ENCODE measurements around the gene EIPR1.

The EIPR1 gene

DNA sequence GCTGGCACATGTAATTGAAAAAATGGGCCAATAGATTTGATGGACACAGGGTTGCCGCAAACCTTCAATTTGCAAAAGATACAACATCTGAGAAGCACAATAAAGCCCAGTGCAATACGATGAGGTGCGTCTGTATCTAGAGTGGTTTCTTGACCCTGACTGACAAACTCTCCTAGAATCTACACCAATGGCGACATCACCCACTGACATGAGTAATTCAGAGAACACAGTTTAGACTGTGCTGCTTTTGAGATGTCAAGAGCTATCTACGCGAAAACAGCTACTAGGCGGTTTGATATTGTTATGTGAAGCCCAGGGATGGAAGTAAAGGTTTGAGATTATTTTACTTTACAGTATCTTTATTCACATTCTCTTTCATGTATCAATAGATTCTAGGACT lies 104.9 kb downstream of the EIPR1 start:
- TF ChIP-seq, protein P1, sequence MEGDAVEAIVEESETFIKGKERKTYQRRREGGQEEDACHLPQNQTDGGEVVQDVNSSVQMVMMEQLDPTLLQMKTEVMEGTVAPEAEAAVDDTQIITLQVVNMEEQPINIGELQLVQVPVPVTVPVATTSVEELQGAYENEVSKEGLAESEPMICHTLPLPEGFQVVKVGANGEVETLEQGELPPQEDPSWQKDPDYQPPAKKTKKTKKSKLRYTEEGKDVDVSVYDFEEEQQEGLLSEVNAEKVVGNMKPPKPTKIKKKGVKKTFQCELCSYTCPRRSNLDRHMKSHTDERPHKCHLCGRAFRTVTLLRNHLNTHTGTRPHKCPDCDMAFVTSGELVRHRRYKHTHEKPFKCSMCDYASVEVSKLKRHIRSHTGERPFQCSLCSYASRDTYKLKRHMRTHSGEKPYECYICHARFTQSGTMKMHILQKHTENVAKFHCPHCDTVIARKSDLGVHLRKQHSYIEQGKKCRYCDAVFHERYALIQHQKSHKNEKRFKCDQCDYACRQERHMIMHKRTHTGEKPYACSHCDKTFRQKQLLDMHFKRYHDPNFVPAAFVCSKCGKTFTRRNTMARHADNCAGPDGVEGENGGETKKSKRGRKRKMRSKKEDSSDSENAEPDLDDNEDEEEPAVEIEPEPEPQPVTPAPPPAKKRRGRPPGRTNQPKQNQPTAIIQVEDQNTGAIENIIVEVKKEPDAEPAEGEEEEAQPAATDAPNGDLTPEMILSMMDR (IDR thresholded peaks at IDR 0.05; ENCODE audit: insufficient read depth, low read length, poor library complexity, severe bottlenecking): no peak
- no peak for TF ChIP-seq EZH2phosphoT487 (conservative IDR thresholded peaks at IDR 0.05; ENCODE audit: low read length)
- H3F3A ChIP-seq (ENCODE audit: insufficient read depth): no peaks in the 10 kb centered on the region
- no peaks in the 10 kb centered on the region for H3K27me3 ChIP-seq (ENCODE audit: low read length)
- H4K20me1 ChIP-seq (ENCODE audit: low read depth, low read length): no peaks in the 10 kb centered on the region
- H2AFZ ChIP-seq (ENCODE audit: low read depth, low read length, severe bottlenecking): no peak overlapping the region
- H3K27ac ChIP-seq (ENCODE audit: low read depth, low read length): no peak overlapping the region
- H3K9ac ChIP-seq (ENCODE audit: low read length): no peak overlapping the region
- no peak overlapping the region for H3K4me3 ChIP-seq (ENCODE audit: insufficient read depth, low read length, poor library complexity, severe bottlenecking)
- no peaks in the 10 kb centered on the region for H3K9me3 ChIP-seq (ENCODE audit: insufficient read depth, low read length)
- no peak overlapping the region for H3K4me2 ChIP-seq (ENCODE audit: low read depth, low read length, poor library complexity, severe bottlenecking)
- peaks cover 18% of the 10 kb centered on the region for H3K79me2 ChIP-seq (ENCODE audit: insufficient read depth, low read length)
- H3K36me3 ChIP-seq (ENCODE audit: low read length): peaks cover 11% of the 10 kb centered on the region; the same call in 1 of the 2 replicates
- H3K9me2 ChIP-seq (replicated peaks; ENCODE audit: insufficient read depth, low read length): no peaks in the 10 kb centered on the region

DNA sequence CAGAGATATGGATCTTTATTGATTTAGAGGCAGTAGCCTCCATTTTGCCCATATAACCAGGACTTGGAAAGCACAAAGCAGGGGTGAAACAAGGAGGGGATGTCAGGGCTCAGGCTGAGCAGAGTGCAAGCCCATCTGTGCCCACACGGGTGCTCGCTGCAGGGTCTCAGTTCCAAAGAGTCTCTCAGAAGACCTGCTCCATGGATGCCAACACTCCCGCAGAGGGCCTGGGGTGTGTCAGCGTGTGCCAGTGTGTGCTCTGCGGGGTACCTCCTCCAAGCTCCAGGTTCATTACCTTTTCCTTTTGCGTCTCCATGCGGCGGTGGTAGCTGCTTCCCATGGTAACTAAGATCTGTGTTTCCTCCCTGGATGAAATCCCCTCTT lies 107.5 kb downstream of the EIPR1 start:
- H3K9me2 ChIP-seq (replicated peaks; ENCODE audit: insufficient read depth, low read length): no peaks in the 10 kb centered on the region
- peaks cover 18% of the 10 kb centered on the region for H3K79me2 ChIP-seq (ENCODE audit: insufficient read depth, low read length)
- no peak overlapping the region for H3K4me2 ChIP-seq (ENCODE audit: low read depth, low read length, poor library complexity, severe bottlenecking)
- H4K20me1 ChIP-seq (ENCODE audit: low read depth, low read length): no peaks in the 10 kb centered on the region
- H3K4me3 ChIP-seq (ENCODE audit: insufficient read depth, low read length, poor library complexity, severe bottlenecking): no peak overlapping the region
- H3K9me3 ChIP-seq (ENCODE audit: insufficient read depth, low read length): no peaks in the 10 kb centered on the region
- peaks cover 7% of the 10 kb centered on the region; the same call in 1 of the 2 replicates for H3K36me3 ChIP-seq (ENCODE audit: low read length)
- no peaks in the 10 kb centered on the region for H3K27me3 ChIP-seq (ENCODE audit: low read length)
- no peaks in the 10 kb centered on the region for H3F3A ChIP-seq (ENCODE audit: insufficient read depth)
- no peak for TF ChIP-seq EZH2phosphoT487 (conservative IDR thresholded peaks at IDR 0.05; ENCODE audit: low read length)
- TF ChIP-seq, protein P1 (IDR thresholded peaks at IDR 0.05; ENCODE audit: insufficient read depth, low read length, poor library complexity, severe bottlenecking): no peak
- H2AFZ ChIP-seq (ENCODE audit: low read depth, low read length, severe bottlenecking): no peak overlapping the region
- H3K27ac ChIP-seq (ENCODE audit: low read depth, low read length): no peak overlapping the region
- H3K9ac ChIP-seq (ENCODE audit: low read length): no peak overlapping the region

DNA sequence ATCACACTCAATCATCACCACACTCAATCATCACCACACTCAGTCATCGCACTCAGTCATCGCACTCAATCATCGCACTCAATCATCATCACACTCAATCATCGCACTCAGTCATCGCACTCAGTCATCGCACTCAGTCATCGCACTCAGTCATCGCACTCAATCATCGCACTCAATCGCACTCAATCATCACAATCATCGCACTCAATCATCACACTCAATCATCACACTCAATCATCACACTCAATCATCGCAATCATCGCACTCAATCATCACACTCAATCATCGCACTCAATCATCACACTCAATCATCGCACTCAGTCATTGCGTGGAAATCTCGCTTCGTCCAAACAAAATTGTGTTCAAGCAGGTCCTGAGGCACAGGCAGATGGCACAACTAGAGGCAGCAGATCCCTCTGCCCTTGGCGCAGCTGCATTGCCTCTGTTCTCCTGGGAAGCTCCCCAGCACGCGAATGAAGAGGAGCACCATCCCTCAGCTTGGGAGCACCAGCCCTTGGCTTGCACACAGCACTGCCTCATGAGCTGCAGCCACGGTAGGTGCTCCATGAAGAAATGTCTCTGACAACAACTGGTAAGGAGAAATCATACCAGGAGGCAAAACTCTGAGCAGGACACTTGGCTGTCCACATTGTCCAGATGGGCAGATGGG lies 108.1 kb downstream of the EIPR1 start:
- Histone ChIP-seq H3K9me2 (replicated peaks; ENCODE audit: insufficient read depth, low read length) (no peaks in the 10 kb centered on the region), H3K4me2 (ENCODE audit: low read depth, low read length, poor library complexity, severe bottlenecking) (no peak overlapping the region), H3K4me3 (ENCODE audit: insufficient read depth, low read length, poor library complexity, severe bottlenecking) (no peak overlapping the region), H3K79me2 (ENCODE audit: insufficient read depth, low read length) (peaks cover 18% of the 10 kb centered on the region), H3K9me3 (ENCODE audit: insufficient read depth, low read length) (no peaks in the 10 kb centered on the region), H3K36me3 (ENCODE audit: low read length) (peaks cover 2% of the 10 kb centered on the region; the same call in 1 of the 2 replicates), H3K27me3 (ENCODE audit: low read length) (no peaks in the 10 kb centered on the region), H2AFZ (ENCODE audit: low read depth, low read length, severe bottlenecking) (no peak overlapping the region), H3K27ac (ENCODE audit: low read depth, low read length) (no peak overlapping the region), H3F3A (ENCODE audit: insufficient read depth) (no peaks in the 10 kb centered on the region), H4K20me1 (ENCODE audit: low read depth, low read length) (no peaks in the 10 kb centered on the region), H3K9ac (ENCODE audit: low read length) (no peak overlapping the region)
- TF ChIP-seq, protein P1 (IDR thresholded peaks at IDR 0.05; ENCODE audit: insufficient read depth, low read length, poor library complexity, severe bottlenecking): no peak
- no peak for TF ChIP-seq EZH2phosphoT487 (conservative IDR thresholded peaks at IDR 0.05; ENCODE audit: low read length)
